HG03064 (cell line): ENCODE measurements around the gene AUTS2.

Experiments used
- ATAC-seq: cut with Tn5 transposase; IDR thresholded peaks from one replicate; pipeline ENCODE4 v1.9.1; 2021; ENCODE audit warnings: low read depth; ENCODE audit not compliant: unreplicated experiment

AUTS2 gene

GRCh38 chr7:69710768-69711438, 112.6 kb downstream of the AUTS2 start:
- ATAC-seq: no peak

DNA sequence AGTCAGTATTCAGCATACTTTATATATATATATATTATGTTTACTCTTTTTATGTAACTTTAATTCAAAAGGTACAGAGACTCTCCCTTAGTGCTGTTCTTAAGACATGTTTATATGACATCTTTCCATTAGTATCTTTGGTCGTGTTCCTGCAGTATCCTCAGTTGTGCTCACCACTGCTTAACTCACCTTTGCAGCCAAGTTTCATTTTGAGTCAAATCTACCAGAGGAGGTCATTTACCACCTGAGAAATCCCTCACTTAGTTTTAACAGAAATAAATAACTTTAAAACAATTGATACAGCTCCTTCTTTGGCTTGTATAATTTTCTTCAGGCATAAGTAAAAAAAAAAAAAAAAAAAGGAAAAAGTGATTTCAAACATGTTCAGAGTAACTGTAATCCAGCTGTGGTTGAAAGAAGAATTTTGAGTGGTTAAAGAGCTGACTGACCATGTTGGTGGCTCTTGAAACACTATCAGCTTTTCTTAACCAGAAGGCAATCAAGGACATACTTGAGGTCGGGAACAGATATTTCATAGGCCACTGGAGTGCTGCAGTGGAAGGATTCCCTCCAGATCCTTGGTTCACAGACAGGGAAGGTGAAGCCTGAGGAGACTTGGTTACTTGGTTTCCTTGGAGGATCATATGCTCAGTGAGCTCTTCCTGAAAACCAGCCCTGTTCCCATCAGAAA, 116.8 kb downstream of the AUTS2 start:
- ATAC-seq: no peak

DNA sequence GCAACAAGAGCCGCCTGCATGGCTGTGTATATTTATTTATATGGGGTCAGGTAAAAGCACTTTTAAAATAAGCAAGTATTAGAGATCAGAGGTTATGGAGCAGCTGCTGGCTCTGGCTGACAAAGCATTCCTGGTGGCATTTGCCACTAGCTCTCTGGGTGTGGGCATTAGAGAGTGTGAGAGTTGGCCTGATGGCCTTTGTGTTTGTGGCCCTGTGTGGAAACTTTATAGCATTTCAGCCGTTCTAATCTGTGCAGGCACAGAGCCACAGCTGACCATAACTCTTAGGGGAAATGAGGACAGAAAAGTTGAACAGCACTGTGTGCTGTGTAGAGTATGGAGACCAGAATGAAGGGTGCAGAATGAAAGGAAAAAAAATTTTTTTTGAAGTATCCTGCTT, 118.9 kb downstream of the AUTS2 start:
- no peak for ATAC-seq

DNA sequence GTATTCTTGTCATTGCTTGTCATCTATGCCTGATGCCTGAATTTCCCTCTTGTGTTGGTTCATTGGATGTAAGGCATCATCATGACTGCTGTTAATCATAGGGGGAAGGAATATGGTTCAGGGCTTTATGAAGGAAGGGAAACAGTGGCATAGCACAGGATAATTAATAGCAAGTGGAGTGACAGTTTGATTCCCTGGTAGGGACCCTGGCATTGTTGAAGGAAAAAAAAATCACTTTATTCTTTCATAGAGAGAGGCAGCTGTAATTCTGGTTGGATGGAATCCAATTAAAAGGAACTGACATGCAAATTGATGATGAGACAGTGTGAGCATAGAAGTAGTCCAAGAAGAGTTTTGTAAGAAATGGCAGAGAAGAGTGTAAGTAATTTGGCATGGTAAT, 121.4 kb downstream of the AUTS2 start:
- no peak for ATAC-seq

DNA sequence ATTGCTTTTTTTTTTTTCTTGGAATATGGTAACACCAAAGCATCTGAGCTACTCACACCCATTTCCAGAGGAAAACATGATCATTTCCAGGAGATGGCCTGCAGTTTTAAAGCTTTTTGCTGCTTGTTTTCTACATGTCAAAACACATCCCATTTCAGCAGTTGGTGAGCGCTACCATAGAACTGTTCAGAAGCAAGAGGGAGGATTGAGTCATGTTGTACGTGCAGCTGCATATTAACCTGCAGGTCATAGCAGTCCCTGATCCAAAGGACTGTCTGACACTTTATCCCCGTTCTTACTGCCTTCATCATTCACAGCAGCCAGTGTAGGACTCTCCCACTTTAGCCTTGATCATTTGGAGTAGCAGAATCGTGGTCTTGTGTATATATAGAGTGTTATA, 124.6 kb downstream of the AUTS2 start:
- ATAC-seq: no peak

DNA sequence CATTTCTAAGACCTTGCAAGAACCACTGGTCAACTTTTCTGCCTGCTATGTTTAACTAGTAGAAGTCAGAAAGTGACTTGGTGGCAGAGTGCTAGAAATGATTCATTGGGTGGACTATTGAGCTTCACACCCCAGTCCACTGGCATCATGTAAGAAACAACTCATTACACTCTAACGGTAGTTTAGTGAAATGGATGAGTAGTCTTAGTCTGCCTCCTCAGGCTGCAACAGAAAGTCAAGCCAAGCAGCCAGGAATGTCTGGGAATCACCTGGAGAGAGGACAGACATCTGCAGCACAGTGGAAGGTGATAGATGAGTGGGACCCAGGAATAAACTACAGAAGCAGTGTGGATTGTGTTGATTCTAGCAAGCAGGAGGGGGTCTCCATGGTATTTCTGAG, 125.4 kb downstream of the AUTS2 start:
- no peak for ATAC-seq

GRCh38 chr7:69728304-69728703, 130.0 kb downstream of the AUTS2 start:
- ATAC-seq: no peak

GRCh38 chr7:69732203-69732602, 133.9 kb downstream of the AUTS2 start:
- ATAC-seq: no peak

- ATAC-seq: no peak
These were observed 137.3 kb downstream of the AUTS2 start for GRCh38 chr7:69735582-69735981.

GRCh38 chr7:69736126-69736810, 138.0 kb downstream of the AUTS2 start:
- ATAC-seq: no peak

DNA sequence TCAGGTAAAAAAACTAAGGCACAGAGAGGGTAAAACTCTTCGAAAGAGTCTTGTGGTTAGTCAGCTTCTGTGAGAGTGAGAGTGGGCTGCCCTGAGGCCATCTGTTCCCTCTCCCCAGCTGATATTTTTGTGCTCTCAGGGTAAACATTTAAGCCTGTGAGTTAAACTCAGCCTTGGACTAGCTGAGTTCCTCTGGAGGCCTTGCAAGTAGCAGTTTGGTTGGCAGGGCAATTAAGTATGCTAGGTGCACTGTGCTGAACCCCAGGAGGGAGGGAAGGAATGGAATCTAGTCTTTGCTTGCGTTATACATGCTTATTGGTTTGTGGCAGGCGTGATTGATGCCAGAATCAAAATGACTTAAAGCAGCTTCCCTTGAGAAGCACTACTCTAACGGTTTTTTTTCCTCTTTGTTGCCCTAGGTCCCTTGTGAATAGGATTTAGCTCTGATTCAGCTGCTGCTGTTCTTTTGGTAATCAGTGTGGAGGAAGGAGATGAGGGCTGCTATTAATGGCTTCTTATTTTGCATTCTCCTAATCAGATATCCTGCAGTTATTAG, 140.2 kb downstream of the AUTS2 start:
- ATAC-seq: peak; percentile 53

- peak; percentile 58 for ATAC-seq
These were observed 140.9 kb downstream of the AUTS2 start for GRCh38 chr7:69739190-69739589.

GRCh38 chr7:69739931-69740431, 141.7 kb downstream of the AUTS2 start:
- peak; percentile 49 for ATAC-seq

DNA sequence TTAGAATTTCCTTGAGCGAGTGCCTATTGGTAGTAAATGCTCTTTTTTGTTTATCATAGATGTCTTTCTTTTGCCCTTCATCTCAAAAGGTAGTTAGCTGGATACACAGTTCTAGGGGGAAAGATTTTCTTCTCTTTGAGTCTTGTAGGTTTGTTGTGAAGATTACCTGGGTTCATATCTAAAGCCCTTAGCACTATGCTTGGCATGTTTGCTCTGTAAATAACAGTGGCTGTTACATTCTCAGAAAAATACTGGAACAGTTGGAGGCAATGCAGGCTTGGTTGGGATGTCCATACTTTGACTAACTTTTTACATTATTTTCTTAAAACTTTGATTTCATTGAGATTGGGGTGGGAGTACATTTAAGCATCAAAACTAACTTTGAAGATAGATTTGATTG, 144.0 kb downstream of the AUTS2 start:
- no peak for ATAC-seq

DNA sequence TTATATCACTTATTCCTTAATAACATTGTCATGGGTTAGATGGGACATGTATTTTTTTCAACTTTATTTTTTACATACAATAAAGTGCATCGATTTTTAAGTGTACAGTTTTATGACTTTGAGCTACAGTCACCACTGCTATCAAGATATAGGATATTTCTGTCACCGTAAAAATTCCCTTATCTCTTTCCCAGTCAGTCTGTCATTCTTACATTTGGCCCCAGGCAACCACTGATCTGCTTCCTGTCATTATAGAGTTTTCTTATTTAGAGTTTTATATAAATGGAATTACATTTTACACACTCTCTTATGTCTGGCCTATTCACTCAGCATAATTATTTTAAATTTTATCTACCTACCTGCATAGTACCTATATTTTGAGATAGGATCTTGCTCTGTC, 145.2 kb downstream of the AUTS2 start:
- ATAC-seq: no peak

DNA sequence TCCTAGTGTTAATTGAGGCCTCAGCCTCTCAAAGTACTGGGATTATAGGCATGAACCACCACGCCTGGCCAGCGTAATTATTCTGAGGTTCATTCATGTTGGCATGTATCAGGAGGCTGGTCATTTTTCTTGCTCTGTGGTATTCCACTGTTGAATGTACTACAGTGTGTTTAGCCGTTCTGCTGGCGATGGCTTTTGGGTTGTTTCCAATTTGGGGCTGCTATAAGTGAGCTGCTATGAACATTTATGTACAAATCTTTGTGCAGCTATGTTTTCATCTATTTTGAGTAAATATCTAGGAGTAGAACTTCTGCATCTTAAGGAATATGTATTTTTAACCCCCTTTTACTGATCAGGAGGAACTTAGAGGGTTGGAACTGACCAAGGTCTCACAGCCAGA, 145.8 kb downstream of the AUTS2 start:
- ATAC-seq: no peak

DNA sequence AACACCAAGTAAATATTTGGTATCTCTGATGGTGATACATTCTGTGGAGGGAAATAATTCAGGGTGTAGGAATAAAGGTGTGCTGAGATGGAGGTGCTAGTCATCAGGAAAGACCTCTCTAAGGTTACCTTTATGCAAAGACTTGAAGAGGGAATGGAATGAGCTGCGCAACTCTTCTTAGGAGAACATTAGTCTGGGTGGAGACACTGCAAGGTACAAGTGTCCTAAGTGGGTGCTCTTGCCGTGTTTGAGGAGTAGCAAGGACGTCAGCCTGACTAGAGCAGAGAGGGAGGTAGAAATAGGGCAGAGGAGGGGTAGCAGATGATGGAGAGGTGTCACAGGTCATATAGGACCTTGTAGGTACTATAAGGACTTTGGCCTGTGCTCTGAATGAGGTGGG, 148.1 kb downstream of the AUTS2 start:
- ATAC-seq: no peak

- no peak for ATAC-seq
These were observed 148.9 kb downstream of the AUTS2 start for GRCh38 chr7:69747144-69747543.

- ATAC-seq: no peak
These were observed 150.3 kb downstream of the AUTS2 start for GRCh38 chr7:69748530-69748929.

DNA sequence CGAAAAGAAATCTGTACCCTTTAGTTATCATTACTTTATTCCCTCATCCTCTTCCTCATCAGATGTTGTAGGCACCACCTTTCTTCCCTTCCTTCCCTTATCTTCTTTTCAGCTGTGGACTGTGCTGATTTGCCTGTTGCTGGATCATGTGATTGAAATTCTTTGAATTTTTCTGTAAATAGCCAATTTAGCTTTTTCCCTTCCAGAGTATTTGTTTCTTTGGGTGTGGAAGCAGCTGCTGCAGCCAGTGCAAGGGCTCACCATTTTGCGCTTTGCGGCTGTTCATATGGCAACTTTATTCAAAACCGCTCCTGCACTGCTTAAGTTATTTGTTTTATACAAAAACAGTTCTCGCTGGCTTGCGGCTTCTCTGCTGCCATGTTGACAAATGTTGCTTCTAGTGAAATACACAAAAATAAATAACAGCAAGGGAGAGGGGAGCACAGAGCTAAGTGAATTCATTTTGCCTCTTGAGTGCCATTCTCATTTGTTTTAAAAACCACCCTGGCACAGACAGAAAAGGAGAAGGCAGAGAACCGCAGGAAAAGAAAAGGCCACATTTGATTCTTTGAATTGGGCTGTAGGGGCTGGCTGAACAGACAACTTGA, 151.2 kb downstream of the AUTS2 start:
- ATAC-seq: no peak

GRCh38 chr7:69749994-69750393, 151.7 kb downstream of the AUTS2 start:
- ATAC-seq: no peak
